Measurements from ENCODE around the gene FARP1. TPM values are rescaled to one million over a fixed set of nuclear protein-coding genes. Genes with fewer than 3 reads are reported as not detected.
"Not testable (repeated sequence)": the region's sequence is repeated elsewhere in the genome, so short reads cannot be mapped to it uniquely, and the experiment has no call there.

FARP1 gene
- total RNA-seq, 1 experiment from 2014 or later, result 2.6 TPM

DNA sequence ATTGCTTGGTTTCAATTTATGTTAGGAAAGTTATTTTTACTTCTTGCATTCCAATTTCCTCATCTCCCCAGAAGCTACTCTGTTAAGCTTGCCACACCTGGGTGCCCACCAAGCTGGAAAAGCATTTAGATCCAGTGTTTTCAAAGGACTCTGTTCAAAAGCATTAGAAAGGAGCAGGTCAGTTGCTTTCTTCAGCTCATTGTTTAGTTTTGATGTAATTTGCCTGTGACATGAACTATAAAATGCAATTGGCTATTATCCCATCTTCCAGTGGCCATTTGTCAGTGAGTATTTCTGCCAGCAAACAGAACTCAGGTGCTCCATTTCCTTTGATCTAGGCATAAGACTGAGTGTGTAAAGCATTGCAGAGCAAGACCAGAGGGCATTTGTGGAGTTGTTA, 80.8 kb downstream of the FARP1 start:
- no peak for DNase-seq (ENCODE audit: extremely low read depth, low read depth)

GRCh38 chr13:98224557-98224956, 81.7 kb downstream of the FARP1 start:
- no peak for DNase-seq (ENCODE audit: extremely low read depth, low read depth)

DNA sequence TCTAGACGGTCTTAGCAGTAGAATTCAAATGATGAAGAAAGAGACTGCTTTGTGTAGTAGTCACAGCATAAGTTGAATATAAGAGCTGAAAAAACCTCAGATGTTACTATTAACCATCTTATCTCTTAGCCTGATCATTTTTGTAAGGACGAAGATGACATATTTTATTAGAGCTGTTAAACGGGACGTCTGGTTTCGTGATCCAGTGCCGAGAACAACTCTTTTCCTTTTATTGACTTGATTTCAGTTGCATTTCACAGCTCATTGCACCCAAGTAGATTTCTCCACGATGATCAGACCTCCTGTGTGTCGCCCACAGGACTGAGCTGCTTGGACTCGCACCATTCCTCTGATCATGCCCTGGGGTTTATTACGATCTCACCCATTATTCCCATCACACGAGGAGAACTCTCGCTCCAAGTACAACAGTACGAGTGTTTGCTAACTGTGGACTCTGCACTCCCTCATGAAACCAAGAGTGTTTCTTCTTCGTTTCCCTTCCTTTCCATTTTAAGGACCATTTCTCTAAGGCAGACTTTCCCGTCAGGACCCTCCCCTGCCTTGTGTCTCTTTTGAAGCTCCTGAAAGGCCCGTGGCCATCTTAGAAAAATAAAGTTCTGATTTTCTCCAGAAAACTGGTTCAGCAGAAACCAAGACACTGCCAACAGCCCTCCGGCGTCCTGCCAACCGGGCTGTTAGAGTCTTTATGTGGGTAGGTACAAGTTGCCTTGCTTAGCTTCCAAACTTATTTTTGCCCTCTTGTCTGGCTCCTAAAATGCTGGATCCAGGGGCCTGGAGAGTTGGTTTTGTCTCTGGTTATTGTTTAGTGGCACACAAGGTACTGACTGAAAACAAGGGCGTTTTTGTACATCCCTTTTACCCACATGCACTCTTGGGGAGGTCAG, 82.4 kb downstream of the FARP1 start:
- no peak for DNase-seq (ENCODE audit: extremely low read depth, low read depth)

GRCh38 chr13:98226496-98226895, 83.6 kb downstream of the FARP1 start:
- no peak for DNase-seq (ENCODE audit: extremely low read depth, low read depth)

GRCh38 chr13:98228661-98229341, 85.9 kb downstream of the FARP1 start:
- no peak for DNase-seq (ENCODE audit: extremely low read depth, low read depth)

- DNase-seq (ENCODE audit: extremely low read depth, low read depth), result not testable (repeated sequence)
Measured at GRCh38 chr13:98230762-98231161, 87.9 kb downstream of the FARP1 start.

DNA sequence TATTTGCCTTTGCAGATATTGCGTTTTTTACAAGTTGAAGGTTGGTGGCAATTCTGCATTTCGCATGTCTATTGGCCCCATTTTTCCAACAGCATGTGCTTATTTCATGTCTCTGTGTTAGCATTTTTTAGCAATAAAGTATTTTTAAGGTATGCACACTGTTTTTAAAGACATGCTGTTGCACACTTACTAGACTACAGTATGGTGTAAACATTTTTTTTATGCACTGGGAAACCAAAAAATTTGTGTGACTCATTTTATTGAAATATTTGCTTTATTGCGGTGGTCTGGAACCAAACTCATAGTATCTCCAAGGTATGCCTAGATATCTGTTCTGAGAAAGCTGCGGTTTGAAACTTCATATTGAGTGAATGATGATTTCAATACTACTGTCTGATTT, 89.6 kb downstream of the FARP1 start:
- no peak for DNase-seq (ENCODE audit: extremely low read depth, low read depth)

GRCh38 chr13:98233127-98233526, 90.2 kb downstream of the FARP1 start:
- no peak for DNase-seq (ENCODE audit: extremely low read depth, low read depth)

GRCh38 chr13:98234348-98234747, 91.5 kb downstream of the FARP1 start:
- DNase-seq (ENCODE audit: extremely low read depth, low read depth), result no peak

- DNase-seq (ENCODE audit: extremely low read depth, low read depth), result no peak
Measured at GRCh38 chr13:98236197-98236596, 93.3 kb downstream of the FARP1 start.

- no peak for DNase-seq (ENCODE audit: extremely low read depth, low read depth)
Measured at GRCh38 chr13:98237331-98237730, 94.4 kb downstream of the FARP1 start.

DNA sequence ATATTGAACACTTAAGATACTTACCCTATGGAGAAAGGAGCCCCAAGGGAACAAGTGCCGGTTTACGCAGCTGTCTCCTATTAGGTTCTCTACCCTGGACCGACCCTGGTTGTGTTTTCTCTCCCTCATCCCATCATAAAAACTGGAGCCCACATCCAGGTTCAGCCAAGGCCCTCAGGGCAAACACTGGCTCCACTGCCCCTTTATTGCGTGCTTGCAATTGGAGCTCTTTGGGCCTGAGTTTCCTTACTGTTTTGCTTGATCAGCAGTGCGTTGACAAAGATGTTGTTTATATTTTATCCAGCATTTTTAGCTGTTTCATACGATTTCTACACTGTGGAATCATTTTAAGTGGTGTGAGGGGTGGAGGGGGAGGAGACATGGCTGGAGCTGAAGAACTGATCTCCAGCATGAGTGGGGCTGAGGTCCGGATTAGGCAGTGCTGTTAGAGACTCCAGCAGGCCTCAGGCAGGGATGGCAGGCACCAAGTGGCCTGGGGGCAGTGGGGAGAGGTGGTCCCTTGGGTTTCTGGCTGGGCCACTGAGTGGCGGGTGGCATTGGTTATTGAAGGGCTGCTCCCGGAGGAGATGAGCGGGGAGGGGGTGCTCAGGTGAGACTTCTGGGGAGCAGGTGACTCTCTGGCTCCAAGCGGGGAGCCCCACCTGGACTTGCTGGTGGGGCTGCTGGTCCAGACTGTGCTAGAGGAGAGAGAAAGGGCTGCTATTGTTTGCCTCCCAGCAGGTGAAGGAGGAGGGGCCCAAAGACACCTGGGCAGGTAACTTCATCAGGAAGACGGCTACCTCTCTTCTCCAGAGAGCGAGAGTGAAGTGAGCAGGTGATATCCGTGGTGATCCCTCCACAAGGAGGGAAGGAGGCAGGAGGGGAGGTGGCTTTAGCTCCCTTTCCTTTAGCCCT, 96.5 kb downstream of the FARP1 start:
- no peak for DNase-seq (ENCODE audit: extremely low read depth, low read depth)

GRCh38 chr13:98240135-98240534, 97.2 kb downstream of the FARP1 start:
- no peak for DNase-seq (ENCODE audit: extremely low read depth, low read depth)

GRCh38 chr13:98240974-98241373, 98.1 kb downstream of the FARP1 start:
- no peak for DNase-seq (ENCODE audit: extremely low read depth, low read depth)

DNA sequence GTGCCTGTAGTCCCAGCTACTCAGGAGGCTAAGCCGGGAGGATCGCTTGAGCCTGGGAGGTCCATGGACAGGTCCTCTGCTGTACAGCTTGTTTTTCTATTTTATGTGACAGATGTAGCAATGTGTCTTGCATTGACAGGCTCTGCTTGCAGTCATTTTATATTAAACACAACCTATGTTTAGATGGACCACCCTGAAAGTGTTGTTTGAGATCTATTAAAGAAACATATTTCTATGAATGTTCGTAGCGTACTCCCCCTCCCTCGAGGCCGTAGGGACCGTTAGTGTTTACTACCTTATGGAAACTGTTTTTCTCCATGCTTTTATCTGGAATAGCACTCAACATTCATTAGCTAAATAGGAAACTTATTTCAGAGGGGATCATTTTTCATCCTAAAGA, 99.1 kb downstream of the FARP1 start:
- DNase-seq (ENCODE audit: extremely low read depth, low read depth), result no peak

GRCh38 chr13:98242403-98242802, 99.5 kb downstream of the FARP1 start:
- DNase-seq (ENCODE audit: extremely low read depth, low read depth), result no peak

DNA sequence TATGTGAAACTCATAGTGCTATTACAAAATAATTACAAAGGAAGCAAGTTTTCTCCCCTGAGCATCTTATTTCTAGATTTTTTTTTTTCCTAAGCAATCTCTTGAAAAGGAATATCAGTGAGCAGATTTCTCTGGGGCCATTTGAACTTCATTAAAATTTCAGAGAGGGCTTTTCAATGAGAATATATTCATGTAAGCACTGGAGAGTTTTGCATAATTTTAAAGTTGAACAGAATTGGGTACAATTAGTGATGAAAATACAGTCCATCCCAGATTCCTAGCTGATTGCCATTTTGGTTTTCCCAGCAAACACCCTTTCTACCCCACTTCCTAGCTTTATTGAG, 101.0 kb downstream of the FARP1 start:
- no peak for DNase-seq (ENCODE audit: extremely low read depth, low read depth)

DNA sequence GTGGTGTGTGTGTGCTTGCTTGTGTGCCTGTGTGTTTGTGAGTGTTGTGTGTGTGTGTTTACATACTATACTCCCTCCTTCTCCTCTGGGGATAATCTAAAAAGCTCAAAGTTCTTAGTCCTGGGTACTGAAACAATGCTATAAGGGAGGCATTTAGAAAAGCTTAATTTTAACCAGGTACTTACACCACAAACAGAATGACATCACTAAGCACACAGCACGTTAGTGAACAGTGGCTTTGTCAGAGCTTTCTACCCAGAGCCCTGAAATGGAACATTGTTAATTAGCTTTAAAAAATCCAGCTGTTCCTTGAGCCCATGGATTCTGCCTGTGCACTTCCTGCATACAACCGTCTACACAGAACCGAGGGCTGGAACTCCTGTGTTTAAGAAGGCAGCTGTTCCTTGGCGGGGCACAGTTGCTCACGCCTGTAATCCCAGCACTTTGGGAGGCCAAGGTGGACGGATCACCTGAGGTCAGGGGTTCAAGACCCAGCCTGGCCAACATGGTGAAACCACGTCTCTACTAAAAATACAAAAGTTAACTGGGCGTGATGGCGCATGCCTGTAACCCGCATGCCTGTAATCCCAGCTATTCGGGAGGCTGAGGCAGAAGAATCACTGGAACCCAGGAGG, 103.8 kb downstream of the FARP1 start:
- DNase-seq (ENCODE audit: extremely low read depth, low read depth), result no peak

GRCh38 chr13:98251708-98252107, 108.8 kb downstream of the FARP1 start:
- no peak for DNase-seq (ENCODE audit: extremely low read depth, low read depth)

- no peak for DNase-seq (ENCODE audit: extremely low read depth, low read depth)
Measured at GRCh38 chr13:98252931-98253470, 110.1 kb downstream of the FARP1 start.
